ENCODE results near the gene FYB1. TPM values are rescaled to one million over a fixed set of nuclear protein-coding genes. Genes with fewer than 3 reads are reported as not detected.

The FYB1 gene
- total and polyA plus RNA-seq, 9 donors, result 1.1 to 12.4 (median 3.6) TPM

GRCh38 chr5:39205550-39205949 is 13.8 kb downstream of the FYB1 start:
- Histone ChIP-seq H3K27ac (no peak overlapping the region), H3K4me3 (no peak overlapping the region), H3K36me3 (no peaks in the 10 kb centered on the region), H3K27me3 (no peaks in the 10 kb centered on the region), H3K9me3 (no peaks in the 10 kb centered on the region), H3K4me1 (ENCODE audit: insufficient read depth) (no peaks in the 10 kb centered on the region)
- DNase-seq, result no peak
- 88 to 90% (median 89%) methylated on average over 3 of the region's 3 CpGs for WGBS, 3 donors
- TF ChIP-seq EP300 (IDR thresholded peaks at IDR 0.05) (no peak), POLR2A (IDR thresholded peaks at IDR 0.05) (no peak), CTCF (IDR thresholded peaks at IDR 0.05) (no peak)
- intact Hi-C loops (cut with DNase I), result no loop called here

GRCh38 chr5:39203951-39204350 is 15.4 kb downstream of the FYB1 start:
- H3K27me3 ChIP-seq, result no peaks in the 10 kb centered on the region
- intact Hi-C loops (cut with DNase I), result no loop called here
- H3K4me3 ChIP-seq, result no peak overlapping the region
- no peaks in the 10 kb centered on the region for H3K9me3 ChIP-seq
- H3K4me1 ChIP-seq (ENCODE audit: insufficient read depth), result no peaks in the 10 kb centered on the region
- no peaks in the 10 kb centered on the region for H3K36me3 ChIP-seq
- WGBS, 3 donors, result 83 to 91% (median 90%) methylated on average over 1 of the region's 1 CpG
- no peak overlapping the region for H3K27ac ChIP-seq
- no peak for DNase-seq
- no peak for TF ChIP-seq CTCF (IDR thresholded peaks at IDR 0.05)
- no peak for TF ChIP-seq POLR2A (IDR thresholded peaks at IDR 0.05)
- no peak for TF ChIP-seq EP300 (IDR thresholded peaks at IDR 0.05)

- Histone ChIP-seq H3K4me3 (no peak overlapping the region), H3K27ac (no peak overlapping the region), H3K4me1 (ENCODE audit: insufficient read depth) (no peaks in the 10 kb centered on the region), H3K9me3 (no peaks in the 10 kb centered on the region), H3K27me3 (no peaks in the 10 kb centered on the region), H3K36me3 (no peaks in the 10 kb centered on the region)
- DNase-seq, result no peak
- intact Hi-C loops (cut with DNase I), result no loop called here
- WGBS, 3 donors, result 93 to 98% (median 93%) methylated on average over 1 of the region's 1 CpG
- no peak for TF ChIP-seq CTCF (IDR thresholded peaks at IDR 0.05)
- no peak for TF ChIP-seq POLR2A (IDR thresholded peaks at IDR 0.05)
- no peak for TF ChIP-seq EP300 (IDR thresholded peaks at IDR 0.05)
Observed at GRCh38 chr5:39203275-39203922, 16.0 kb downstream of the FYB1 start.

- H3K36me3 ChIP-seq, result no peaks in the 10 kb centered on the region
- 90 to 93% (median 92%) methylated on average over 11 of the region's 11 CpGs for WGBS, 3 donors
- no peak overlapping the region for H3K4me3 ChIP-seq
- DNase-seq, result no peak
- intact Hi-C loops (cut with DNase I), result no loop called here
- no peaks in the 10 kb centered on the region for H3K27me3 ChIP-seq
- no peaks in the 10 kb centered on the region for H3K4me1 ChIP-seq (ENCODE audit: insufficient read depth)
- no peak overlapping the region for H3K27ac ChIP-seq
- TF ChIP-seq POLR2A (IDR thresholded peaks at IDR 0.05), result no peak
- no peak for TF ChIP-seq CTCF (IDR thresholded peaks at IDR 0.05)
- no peak for TF ChIP-seq EP300 (IDR thresholded peaks at IDR 0.05)
- no peaks in the 10 kb centered on the region for H3K9me3 ChIP-seq
Observed at GRCh38 chr5:39202597-39203274, 16.6 kb downstream of the FYB1 start.
